Activated T-helper 9 cell treated with anti-CD3 and anti-CD28 coated beads, Interleukin-2, amount 50 U/mL, for 16 hours (primary cell): Measurements from ENCODE around the gene CLEC2B.
"Not testable (repeated sequence)": the region's sequence is repeated elsewhere in the genome, so short reads cannot be mapped to it uniquely, and the experiment has no call there.

ENCODE experiments used
- DNase-seq: peaks from one replicate; pipeline ENCODE4 v3.0.0-alpha.2; 2020; ENCODE audit warnings: low read depth

CLEC2B gene

GRCh38 chr12:9869307-9870161, at the start of gene CLEC2B:
TSS of gene CLEC2B (minus strand) at chr12:9869354.
- DNase-seq, result no peak

- DNase-seq, result no peak
These were observed 42.6 kb upstream of the CLEC2B start for GRCh38 chr12:9911708-9912107.

GRCh38 chr12:9910716-9911421, 41.7 kb upstream of the CLEC2B start:
- no peak for DNase-seq

GRCh38 chr12:9909724-9910123, 40.6 kb upstream of the CLEC2B start:
- DNase-seq, result no peak

- DNase-seq, result no peak
These were observed 39.2 kb upstream of the CLEC2B start for GRCh38 chr12:9908350-9908749.

- no peak for DNase-seq
These were observed 38.6 kb upstream of the CLEC2B start for GRCh38 chr12:9907769-9908168.

GRCh38 chr12:9906873-9907272, 37.7 kb upstream of the CLEC2B start:
- no peak for DNase-seq

GRCh38 chr12:9902539-9903228, 33.5 kb upstream of the CLEC2B start:
- DNase-seq, result no peak

GRCh38 chr12:9900930-9901329, 31.8 kb upstream of the CLEC2B start:
- no peak for DNase-seq

- DNase-seq, result no peak
These were observed 30.1 kb upstream of the CLEC2B start for GRCh38 chr12:9899209-9899608.

- DNase-seq, result no peak
These were observed 28.4 kb upstream of the CLEC2B start for GRCh38 chr12:9897535-9897934.

- DNase-seq, result no peak
These were observed 26.2 kb upstream of the CLEC2B start for GRCh38 chr12:9895215-9895971.

GRCh38 chr12:9888665-9889273, 19.6 kb upstream of the CLEC2B start:
- DNase-seq, result no peak

GRCh38 chr12:9883175-9883574, 14.0 kb upstream of the CLEC2B start:
- DNase-seq, result no peak

- no peak for DNase-seq
These were observed 12.8 kb upstream of the CLEC2B start for GRCh38 chr12:9881988-9882387.

- DNase-seq, result no peak
These were observed 12.1 kb upstream of the CLEC2B start, which contains the start of gene KLRF2 for GRCh38 chr12:9881246-9881645. TSS of gene KLRF2 (plus strand) at chr12:9881489. CDS start at chr12:9881596, 107 bp downstream.

- no peak for DNase-seq
These were observed 11.5 kb upstream of the CLEC2B start for GRCh38 chr12:9880532-9881078.

GRCh38 chr12:9876120-9876519, 7.0 kb upstream of the CLEC2B start:
- not testable (repeated sequence) for DNase-seq

- DNase-seq, result no peak
These were observed 3.6 kb upstream of the CLEC2B start for GRCh38 chr12:9872742-9873141.

- no peak for DNase-seq
These were observed 3.0 kb upstream of the CLEC2B start for GRCh38 chr12:9872162-9872561.

- DNase-seq, result no peak
These were observed 1.2 kb upstream of the CLEC2B start for GRCh38 chr12:9870286-9870866.
